Uterus (tissue), 4 donors: ENCODE data around the gene CHD3. TPM values are rescaled to one million over a fixed set of nuclear protein-coding genes. Genes with fewer than 3 reads are reported as not detected.

Experiments used
- DNase-seq, 2 donors: peaks; one replicate each; pipeline ENCODE4 v3.0.0-alpha.2; 2019 to 2020
- H3K27ac ChIP-seq, 2 donors: fragments of 200-600 bp; sonication (generic); 1 replicate in 1 of 2; 2 replicates in 1 of 2; pipeline ENCODE4 v1.5.1; 2016 to 2018
- H3K27me3 ChIP-seq, 2 donors: fragments of 200-600 bp; sonication (generic); one replicate each; pipeline ENCODE4 v1.5.1; 2018 to 2019; ENCODE audit warnings: control low read depth in 1 of 2
- H3K36me3 ChIP-seq, 2 donors: fragments of 200-600 bp; sonication (generic); one replicate each; pipeline ENCODE4 v1.5.1; 2019; ENCODE audit warnings: control low read depth in 1 of 2
- H3K4me1 ChIP-seq, 2 donors: fragments of 200-600 bp; sonication (generic); one replicate each; pipeline ENCODE4 v1.5.1; 2018 to 2019; ENCODE audit warnings: control low read depth in 1 of 2
- H3K4me3 ChIP-seq, 2 donors: fragments of 200-600 bp; sonication (generic); 1 replicate in 1 of 2; 2 replicates in 1 of 2; pipeline ENCODE4 v1.5.1; 2018 to 2019; ENCODE audit warnings: mild to moderate bottlenecking in 1 of 2
- H3K9me3 ChIP-seq, 2 donors: fragments of 200-600 bp; sonication (generic); one replicate each; pipeline ENCODE4 v1.5.1; 2019; ENCODE audit warnings: control low read depth in 1 of 2
- CTCF ChIP-seq, 4 experiments: fragments of 200-600 bp in 2 of 4; fragments of 450-650 bp in 2 of 4; sonication (generic) in 2 of 4; IDR thresholded peaks; one replicate each; pipeline ENCODE4 v1.5.1; 2016 to 2019; ENCODE audit warnings: antibody characterized with exemption in 4 of 4, mild to moderate bottlenecking in 2 of 4, moderate library complexity in 1 of 4
- POLR2A ChIP-seq, 2 donors: fragments of 450-650 bp; IDR thresholded peaks; one replicate each; pipeline ENCODE4 v1.6.1; 2016; ENCODE audit warnings: antibody characterized with exemption in 2 of 2, mild to moderate bottlenecking in 1 of 2, moderate library complexity in 1 of 2
- intact Hi-C: fragments of 100-400 bp; cut with DNase I; formaldehyde crosslinking; loops from one replicate; pipeline ENCODE4 v1.15.1; 2023; ENCODE audit warnings: low total_unique reads
- total RNA-seq, 4 donors: library from RNA; depleted of rRNA in 3 of 4; stranded (reverse); fragments of >200 nt in 3 of 4; gene quantifications; one replicate each; pipeline versions ENCODE4 v1.1.0 to v1.2.4, GENCODE V29; 2014 to 2023
- donor health status: DM: yes; HTN: yes; CAD: no.

CHD3 gene
- total RNA-seq, 4 donors from 2014 or later: 81.0 to 165 (median 133) TPM

- Histone ChIP-seq H3K9me3 (no peaks in the 10 kb centered on the region), H3K27ac (peak overlapping the region; percentile 97 to 98), H3K4me3 (no peak overlapping the region), H3K4me1 (peaks cover 0 to 4% of the 10 kb centered on the region in 2 donors), H3K36me3 (no peaks in the 10 kb centered on the region), H3K27me3 (no peaks in the 10 kb centered on the region)
- DNase-seq: peak in 1 of 2 donors; percentile 49
- intact Hi-C loops: no loop called here
- no peak for TF ChIP-seq CTCF (IDR thresholded peaks at IDR 0.05)
Measured at GRCh38 chr17:7881276-7882054, 7.1 kb upstream of the CHD3 start.

GRCh38 chr17:7882068-7882467 lies 6.5 kb upstream of the CHD3 start:
- H3K9me3 ChIP-seq: no peaks in the 10 kb centered on the region
- H3K4me3 ChIP-seq: no peak overlapping the region
- TF ChIP-seq POLR2A (IDR thresholded peaks at IDR 0.05): no peak
- TF ChIP-seq CTCF (IDR thresholded peaks at IDR 0.05): no peak
- H3K27ac ChIP-seq: peak overlapping the region; percentile 97 to 98
- H3K27me3 ChIP-seq: no peaks in the 10 kb centered on the region
- no peak for DNase-seq
- peaks cover 0 to 4% of the 10 kb centered on the region in 2 donors for H3K4me1 ChIP-seq
- intact Hi-C loops: no loop called here
- H3K36me3 ChIP-seq: no peaks in the 10 kb centered on the region

GRCh38 chr17:7882629-7883028 lies 6.0 kb upstream of the CHD3 start:
- intact Hi-C loops: no loop called here
- Histone ChIP-seq H3K4me3 (peak overlapping the region in 1 of 2 donors; percentile 5), H3K27ac (peak overlapping the region; percentile 97 to 98), H3K9me3 (no peaks in the 10 kb centered on the region), H3K4me1 (peaks cover 0 to 4% of the 10 kb centered on the region in 2 donors), H3K27me3 (no peaks in the 10 kb centered on the region), H3K36me3 (no peaks in the 10 kb centered on the region)
- TF ChIP-seq POLR2A (IDR thresholded peaks at IDR 0.05) (peak in 1 of 2 donors; percentile 38), CTCF (IDR thresholded peaks at IDR 0.05) (no peak)
- no peak for DNase-seq

- H3K36me3 ChIP-seq: no peaks in the 10 kb centered on the region
- peak overlapping the region; percentile 57 to 87 for H3K4me3 ChIP-seq
- H3K4me1 ChIP-seq: peaks cover 10% of the 10 kb centered on the region in 2 donors
- no peaks in the 10 kb centered on the region for H3K9me3 ChIP-seq
- no peaks in the 10 kb centered on the region for H3K27me3 ChIP-seq
- peak overlapping the region; percentile 97 to 98 for H3K27ac ChIP-seq
- no peak for DNase-seq
- intact Hi-C loops: no loop called here
- TF ChIP-seq POLR2A (IDR thresholded peaks at IDR 0.05) (no peak), CTCF (IDR thresholded peaks at IDR 0.05) (no peak)
Measured at GRCh38 chr17:7883781-7884386, 4.7 kb upstream of the CHD3 start.
